Anterior cingulate cortex (tissue), 58 donors: ENCODE measurements around the gene PTGES2.
"Not testable (repeated sequence)": the region's sequence is repeated elsewhere in the genome, so short reads cannot be mapped to it uniquely, and the experiment has no call there.

Source experiments
- DNase-seq, 58 donors: peaks; one replicate each; lab custom pipeline; 2025; lab: John Stamatoyannopoulos, UW

PTGES2 gene

DNA sequence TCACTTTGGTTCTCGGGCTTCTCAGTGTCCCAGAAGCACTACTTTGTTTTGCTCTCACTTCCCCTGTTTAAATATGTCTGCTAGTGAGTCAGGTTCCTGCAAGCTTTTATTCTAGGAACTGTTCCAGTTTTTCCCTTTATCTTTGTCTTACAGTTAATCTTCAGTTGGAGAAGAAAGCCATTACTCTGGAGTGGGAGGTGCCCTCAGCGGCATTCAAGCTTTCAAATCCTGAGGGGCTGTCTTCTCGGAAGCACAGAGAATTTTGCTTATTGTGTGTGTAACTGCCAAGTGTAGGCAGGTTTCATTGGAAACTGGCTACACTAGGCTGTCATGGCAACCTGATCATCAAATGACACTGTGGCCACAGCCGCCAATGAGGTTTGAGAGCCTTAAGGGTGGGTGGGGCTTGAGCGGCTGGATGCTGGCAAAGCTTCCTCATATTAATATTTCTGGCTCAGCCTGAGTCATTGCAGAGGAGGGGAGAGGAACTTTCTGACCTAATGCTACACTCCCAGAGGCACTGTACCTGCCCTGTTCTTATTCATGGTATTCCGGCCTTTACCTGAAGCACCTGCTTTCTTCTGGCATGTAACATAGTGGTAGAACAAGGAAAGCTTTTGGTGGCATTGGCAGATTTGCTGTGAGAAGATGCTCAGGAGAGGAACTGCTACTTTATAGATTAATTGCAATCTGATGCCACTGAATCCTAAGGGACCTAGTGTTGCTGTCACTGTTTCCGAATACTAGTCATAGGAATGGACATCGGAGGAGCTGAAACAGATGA is 33.2 kb downstream of the PTGES2 start:
- peak in 57 of 58 donors; percentile 16 to 94 (median 78) for DNase-seq

DNA sequence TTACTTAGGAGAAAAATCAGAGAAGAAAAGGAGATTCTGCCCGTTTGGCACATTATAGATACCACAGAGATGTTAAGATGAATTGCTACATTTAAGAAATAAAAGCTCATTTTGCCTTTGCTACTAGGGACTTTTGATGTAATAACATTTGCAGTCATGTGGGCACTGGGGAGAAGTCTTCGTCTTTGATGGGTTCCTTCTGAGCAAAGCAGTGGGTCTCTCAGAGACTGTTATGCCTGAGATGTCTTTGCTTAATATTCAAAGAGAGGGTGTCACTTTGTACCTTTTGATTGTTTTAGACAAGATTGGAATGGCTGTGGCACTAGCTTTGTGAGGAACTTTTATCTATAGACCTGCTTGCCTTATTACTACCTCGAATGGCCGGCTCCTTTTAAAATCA is 34.5 kb downstream of the PTGES2 start:
- DNase-seq, result no peak

DNA sequence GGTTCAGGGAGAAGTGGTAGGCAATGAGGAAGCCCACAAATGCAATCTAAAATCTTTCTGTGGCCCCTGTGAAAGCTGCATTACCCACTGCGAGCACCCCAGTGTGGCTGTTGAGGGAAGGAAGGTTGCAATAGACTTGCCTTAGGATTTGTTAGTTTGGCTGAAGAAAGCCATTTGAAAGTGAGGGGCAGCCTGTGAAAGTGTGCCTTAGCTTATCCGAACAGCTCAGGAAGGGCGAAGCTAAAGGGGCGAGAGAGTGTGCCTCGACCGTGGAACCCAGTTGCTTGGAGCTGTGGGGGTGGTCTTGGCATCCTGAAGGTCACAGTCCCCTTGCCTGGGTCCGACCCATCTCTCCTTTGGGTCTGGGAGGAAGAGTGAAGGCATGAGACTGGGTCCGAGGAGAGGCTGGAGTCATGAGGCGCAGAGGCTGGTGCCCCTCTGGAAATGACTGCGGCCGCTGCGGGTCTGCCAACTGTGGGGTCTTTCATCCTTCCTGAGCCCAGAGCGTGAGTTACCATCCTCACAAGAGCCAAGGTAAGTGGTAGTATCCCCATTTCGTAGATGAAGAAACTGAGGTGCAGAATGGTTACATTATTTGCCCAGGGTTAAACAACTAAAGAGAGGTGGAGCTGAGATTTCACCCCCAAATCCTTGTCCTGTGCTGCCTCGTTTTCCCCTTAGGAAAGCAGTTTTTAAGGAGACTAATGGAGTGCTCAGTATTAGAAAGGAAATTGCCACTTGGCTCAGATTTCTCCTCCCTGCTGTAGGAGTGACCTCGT is 35.1 kb downstream of the PTGES2 start:
- no peak for DNase-seq

DNA sequence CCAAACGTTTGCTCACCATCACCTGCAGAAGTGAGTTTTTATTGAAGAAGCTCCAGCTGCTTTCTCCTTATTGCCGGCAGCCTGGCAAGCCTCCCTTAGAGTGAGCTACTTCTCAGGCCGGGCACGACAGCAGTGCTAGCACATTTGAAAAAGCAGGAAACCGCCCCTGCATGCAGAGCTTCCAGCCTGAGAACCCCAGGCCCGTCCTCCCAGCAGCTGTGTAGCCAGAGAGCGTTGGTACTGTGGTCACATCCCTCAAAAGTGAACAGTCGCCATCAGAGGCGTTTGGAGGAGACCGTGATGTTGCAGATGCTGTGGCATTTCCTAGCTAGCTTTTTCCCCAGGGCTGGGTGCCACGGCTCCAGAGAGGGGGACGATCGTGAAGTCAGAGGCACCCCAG is 36.0 kb downstream of the PTGES2 start:
- peak in 42 of 58 donors; percentile 34 to 87 (median 70) for DNase-seq

DNA sequence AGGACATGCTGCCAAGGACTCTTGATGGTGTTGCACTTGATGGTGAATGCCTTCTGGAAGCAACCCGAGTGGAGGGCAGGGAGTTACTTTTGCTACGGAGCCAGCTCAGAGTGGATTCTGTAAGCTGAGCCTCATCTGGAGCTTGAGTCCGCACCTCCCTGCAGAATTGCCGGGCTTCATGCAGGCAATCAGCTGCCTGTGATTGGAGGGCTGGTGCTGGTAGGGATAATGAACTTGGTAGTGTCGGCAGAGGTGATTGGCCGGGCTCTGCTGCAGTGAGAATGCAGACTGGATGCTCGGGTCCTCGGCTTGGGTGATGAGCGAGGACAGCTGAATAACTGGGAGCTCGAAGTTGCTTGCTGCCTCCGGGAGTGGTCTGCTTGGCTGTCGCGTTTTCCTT is 36.4 kb downstream of the PTGES2 start:
- peak; percentile 30 to 96 (median 83) for DNase-seq

DNA sequence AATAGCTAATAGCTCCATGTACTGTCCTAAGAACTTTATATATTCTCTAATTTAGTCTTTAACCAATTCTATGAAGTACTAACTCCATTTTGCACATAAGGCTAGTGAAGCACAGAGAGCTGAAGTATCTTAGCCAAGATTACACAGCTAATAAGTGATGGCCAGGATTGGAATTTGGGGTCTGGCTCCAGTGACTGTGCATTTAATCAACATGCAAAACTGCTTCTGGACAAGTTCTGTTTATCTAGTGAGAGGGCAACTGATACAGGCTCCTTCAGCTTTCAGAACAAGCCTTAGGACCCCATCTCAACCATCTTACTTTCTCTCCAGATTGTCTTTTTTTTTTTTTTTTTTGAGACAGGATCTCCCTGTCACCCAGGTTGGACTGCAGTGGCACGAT is 38.2 kb downstream of the PTGES2 start:
- DNase-seq, result no peak

DNA sequence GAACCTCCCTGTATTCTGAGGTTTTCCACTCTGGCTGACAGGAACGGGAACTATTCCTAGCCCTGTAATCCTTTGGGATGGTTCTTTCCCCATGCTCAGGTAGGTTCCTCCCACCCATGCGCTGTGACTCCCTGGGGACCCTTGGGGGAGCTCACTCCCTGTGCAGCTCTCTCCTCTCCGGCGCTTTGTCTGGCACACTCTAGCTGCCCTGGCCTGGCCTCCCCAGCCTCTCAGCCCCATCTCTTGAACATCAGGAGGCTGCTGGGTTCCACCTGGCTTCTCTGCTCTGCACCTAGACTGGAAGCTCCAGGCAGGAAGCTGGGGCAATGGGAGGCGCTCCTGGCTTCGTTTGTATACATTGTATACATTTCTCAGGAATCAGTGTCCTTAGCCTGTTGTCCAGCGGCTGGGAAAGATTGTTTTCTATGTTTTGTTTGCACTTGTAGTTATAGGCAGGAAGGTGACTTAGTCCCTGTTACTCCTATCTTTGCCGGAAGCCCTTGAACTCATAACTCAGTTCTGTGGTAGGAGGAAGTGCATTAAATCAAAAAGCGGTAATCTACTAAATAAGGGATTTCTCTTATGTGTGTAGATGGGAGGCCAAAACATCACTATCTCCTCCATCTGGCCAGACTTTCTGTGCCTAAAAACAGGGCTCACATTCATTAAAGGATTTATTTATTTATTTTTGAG is 39.1 kb downstream of the PTGES2 start:
- DNase-seq, result no peak

DNA sequence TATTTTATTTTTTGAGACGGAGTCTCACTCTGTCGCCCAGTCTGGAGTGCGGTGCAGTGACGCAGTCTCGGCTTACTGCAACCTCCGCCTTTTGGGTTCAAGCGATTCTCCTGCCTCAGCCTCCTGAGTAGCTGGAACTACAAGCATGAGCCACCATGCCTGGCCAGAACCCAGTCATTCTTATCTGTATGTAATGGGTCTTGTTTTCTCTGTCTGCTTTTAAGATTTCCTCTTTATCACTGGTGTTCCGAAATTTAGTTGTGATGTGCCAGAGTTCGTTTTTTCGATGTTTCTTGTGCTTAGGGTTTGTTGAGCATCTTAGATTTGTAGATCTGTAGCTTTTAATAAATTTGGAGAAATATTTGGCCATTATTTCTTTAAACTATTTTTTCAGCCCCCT is 40.3 kb downstream of the PTGES2 start:
- DNase-seq, result no peak

DNA sequence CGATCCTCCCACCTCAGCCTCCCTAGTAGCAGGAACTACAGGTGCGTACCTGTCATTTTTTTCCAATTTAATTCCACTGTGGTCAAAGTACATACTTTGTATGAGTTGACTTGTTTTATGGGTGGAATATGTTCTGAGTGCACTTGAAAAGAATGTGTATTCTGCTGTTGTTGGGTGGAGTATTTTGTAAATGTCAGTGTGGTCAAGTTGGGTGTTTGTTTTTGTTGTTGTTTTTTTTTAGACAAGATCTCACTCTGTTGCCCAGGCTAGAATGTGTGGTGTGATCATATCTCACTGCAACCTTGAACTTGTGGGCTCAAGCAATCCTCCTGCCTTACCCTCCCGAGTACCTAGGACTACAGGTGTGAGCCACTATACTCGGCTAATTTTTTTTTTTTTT is 41.6 kb downstream of the PTGES2 start:
- DNase-seq, result no peak

DNA sequence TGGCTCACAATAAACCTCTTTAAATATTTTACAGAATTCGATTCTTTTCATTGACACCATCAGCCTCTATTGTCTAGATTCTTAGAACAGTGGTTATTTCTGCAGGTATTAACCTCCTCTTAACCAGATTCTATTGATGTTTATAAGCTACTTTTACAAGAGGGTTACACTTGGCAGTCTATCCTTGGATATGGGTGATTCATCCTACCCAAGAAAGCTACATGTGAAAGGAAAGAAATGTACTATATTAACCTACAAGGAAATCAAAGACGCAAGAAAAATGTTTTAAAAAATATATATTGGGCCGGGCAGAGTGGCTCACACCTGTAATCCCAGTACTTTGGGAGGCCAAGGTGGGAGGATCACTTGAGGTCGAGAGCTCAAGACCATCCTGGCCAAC is 42.8 kb downstream of the PTGES2 start:
- no peak for DNase-seq

DNA sequence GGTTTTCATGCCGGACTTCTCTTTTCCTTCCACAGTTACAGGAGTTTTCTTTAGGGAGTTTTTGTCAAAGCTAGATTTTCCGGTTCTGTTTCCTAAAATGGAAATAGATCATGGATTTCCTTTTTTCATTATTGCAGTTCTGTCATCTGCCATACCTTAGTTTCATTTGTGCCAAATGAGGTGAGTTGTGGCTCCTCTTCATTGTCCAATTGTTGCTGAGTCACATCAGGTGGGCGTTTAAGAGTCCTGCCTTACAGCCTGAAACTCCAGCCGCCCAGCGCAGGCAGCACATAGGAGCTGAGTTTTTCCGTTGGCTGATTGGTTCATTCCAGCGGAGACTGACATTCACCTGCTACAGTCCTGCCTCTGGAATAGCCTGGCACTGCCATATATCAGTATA is 45.4 kb downstream of the PTGES2 start:
- peak in 1 of 58 donors; percentile 13 for DNase-seq

DNA sequence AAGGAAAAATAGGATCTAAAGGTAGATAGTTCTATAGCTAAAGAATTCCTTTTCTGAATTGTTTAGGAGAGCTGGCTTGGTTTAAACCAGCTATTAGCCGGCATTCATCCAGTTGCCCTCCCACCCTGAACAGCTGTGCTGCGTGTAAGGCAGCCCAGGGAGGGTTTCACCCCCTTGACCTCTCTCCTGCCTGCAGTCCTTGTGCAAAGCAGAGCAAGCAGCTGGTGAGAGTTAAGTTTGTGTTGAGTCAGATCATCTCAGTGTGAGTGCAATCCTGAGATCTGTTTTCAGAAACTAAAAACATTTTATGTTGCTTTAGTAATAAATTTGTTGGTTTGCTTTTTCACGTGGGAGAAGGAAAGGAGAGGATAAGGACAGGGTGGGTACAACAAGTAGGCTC is 46.5 kb downstream of the PTGES2 start:
- no peak for DNase-seq

DNA sequence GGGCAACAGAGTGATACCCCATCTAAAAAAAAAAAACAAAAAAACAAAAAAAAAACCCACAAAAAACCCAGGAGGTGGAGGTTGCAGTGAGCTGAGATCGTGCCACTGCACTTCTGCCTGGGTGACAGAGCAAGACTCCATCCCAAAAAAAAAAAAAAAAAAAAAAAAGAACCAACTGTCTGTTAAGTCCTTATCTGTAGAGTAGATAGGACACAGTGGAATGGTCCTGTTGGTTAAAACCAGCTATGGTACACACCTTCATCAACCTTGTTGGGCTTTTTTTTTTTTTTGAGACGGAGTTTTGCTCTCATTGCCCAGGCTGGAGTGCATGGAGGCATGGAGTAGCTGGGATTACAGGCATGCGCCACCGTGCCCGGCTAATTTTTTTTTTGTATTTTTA is 47.3 kb downstream of the PTGES2 start:
- DNase-seq, result no peak

DNA sequence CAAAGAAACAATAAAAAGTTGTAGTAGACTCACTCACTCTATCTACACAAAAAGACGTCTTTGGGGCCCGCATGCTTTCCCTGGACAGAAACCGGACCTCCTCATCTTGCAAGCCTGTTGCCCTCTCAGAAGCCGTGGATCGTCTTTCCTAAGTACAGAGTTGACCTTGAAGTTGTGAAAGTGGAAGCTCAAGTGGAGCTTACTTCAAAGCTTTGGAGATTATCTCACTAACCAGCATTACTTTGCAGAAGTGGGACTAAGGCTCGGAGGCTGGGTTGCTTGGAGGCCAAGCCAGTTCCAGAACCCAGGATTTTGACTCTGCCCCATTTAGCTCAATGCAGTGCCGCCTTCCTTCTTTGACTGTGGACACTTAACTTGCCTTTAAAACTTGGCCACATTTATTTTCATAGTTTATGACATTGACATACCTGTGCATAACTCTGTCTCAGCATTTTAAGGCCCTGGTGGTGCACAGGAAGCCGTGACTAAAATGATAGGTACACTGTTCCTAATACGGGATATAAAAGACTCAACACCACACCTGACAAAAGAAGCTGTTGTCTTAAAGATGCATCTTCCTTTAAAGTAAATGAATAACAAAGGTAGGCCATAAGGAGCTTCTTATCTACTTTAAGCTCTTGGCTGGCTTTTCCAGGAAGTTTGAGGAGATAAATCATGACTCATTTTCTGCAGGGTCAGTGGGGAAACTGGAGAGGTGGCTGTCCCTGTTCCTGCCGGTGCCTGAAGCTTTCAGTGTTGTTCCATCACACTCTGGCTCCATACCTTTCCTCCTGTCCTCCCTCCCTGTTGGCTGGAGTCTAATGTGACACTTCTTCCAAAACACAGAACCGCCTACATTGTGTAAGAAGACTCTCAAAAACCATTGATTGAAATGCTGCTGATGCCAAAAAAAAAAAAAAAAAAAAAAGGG is 48.8 kb downstream of the PTGES2 start:
- DNase-seq, result no peak

DNA sequence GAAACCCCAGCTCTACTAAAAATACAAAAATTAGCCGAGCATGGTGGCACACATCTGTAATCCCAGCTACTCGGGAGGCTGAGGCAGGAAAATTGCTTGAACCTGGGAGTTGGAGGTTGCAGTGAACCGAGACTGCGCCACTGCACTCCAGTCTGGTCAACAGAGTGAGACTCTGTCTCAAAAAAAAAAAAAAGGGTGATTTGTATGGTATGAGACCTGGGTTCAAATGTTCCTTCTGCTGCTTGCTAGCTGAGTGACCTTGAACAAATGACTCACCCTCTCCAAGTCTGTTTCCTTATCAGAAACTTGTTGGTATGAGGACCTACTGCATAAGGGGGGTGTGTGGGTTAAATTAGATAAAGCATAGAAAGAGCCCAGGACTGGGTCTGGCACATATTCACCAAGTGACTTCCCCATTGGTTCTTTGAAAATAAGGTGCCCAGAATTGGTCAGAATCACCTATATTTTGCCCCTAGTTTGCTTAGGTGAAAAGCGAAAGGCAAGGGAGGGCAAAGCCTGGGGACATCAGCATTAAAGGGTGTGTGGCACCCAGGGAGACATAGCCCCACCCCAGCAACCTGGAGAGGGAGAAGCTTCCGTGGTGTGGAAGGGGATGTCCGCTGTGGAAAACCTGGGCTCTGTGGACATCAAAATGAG is 49.6 kb downstream of the PTGES2 start:
- DNase-seq, result no peak

DNA sequence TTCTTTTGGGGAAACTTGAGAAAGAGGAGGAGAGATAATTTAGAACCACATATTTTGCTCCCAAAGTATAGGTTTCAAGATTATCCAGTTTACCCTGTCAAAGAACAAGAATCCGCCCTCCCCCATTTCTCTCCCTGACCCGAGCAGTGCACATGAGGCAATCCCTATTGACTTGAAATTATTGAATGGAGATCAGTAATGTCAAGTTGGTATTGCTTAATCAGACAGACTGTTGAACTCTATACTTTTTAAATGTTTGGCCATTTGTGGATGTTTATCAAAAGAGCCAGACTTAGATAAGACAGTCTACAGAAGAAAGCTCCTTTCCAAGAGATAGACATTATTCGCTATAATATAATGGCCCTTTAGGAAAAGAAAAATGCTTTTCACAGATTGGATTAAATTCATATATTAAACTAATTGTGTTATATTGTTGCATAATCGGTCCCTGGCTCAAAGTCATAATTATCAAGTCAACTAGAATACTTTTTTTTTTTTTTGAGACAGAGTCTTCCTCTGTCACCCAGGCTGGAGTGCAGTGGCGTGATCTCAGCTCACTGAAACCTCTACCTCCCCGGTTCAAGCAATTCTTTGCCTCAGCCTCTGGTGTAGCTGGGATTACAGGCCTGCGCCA is 54.2 kb downstream of the PTGES2 start:
- DNase-seq, result no peak

DNA sequence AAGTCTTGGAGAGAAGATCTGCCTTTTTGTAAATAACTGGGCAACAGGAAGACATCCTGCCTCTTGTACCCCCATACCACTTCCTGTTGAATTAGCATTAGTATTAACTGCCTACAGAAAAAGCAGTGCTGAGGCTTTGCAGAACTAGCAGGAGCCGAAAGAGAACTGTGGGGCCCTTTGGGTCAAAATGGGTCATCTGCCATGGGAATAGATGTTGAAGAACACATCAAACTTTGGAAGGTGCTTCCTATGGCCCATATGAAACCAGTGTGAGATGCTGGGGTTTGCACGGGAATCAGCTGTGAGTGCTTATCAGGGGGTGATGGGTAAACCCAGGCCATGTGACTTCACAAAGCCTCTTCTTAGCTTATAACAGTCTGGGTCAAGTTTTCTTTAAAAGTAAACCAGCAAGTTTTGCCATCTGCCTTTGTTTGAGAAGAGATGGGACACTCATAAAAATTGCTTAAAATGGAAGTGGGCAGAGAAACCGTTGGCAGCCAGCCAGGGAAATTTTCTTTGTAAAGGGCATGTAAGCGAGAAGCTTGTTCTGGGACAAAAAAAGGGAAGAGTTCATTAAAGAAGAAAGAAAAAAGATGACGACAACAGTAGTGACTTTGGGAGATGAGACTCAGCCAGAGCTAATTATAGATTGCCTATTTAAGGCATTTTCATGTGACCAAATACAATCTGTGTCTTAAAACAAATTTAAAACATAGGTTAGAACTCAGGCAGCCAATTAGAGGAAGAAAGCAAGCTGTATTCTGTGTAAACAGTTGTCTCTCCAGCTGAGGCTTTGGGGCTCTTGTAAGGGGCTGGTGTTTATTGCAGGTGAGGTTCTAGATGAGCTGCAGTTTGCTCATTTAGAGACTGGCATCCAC is 55.1 kb downstream of the PTGES2 start:
- peak in 44 of 58 donors; percentile 15 to 84 (median 50) for DNase-seq

DNA sequence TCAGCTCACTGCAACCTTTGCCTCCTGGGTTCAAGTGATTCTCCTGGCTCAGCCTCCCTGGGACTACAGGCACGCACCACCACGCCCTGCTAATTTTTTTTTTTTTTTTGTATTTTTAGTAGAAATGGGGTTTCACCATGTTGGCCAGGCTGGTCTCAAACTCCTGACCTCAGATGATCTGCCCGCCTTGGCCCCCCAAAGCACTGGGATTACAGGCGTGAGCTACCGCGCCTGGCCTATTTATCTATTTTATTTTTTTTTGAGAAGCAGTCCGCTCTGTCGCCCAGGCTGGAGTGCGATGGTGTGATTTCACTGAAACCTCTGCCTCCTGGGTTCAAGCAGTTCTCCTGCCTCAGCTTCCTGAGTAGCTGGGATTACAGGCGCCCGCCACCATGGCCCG is 56.1 kb downstream of the PTGES2 start:
- DNase-seq, result not testable (repeated sequence)
